Muscle layer of duodenum (tissue), 2 donors: ENCODE data around the gene GPRC5A.

Experiments
- H3K27ac ChIP-seq: one replicate; pipeline ENCODE4 v1.7.0; 2013; ENCODE audit warnings: mild to moderate bottlenecking, low read length
- H3K27me3 ChIP-seq: one replicate; pipeline ENCODE4 v1.7.0; 2013; ENCODE audit warnings: low read depth, mild to moderate bottlenecking, control low read depth, low read length
- H3K36me3 ChIP-seq, 2 donors: one replicate each; pipeline ENCODE4 v1.7.0; 2013; ENCODE audit warnings: low read length in 2 of 2, control low read depth in 1 of 2, mild to moderate bottlenecking in 1 of 2; ENCODE audit not compliant: insufficient read depth in 2 of 2, control insufficient read depth in 1 of 2
- H3K4me1 ChIP-seq, 2 donors: one replicate each; pipeline ENCODE4 v1.7.0; 2013; ENCODE audit warnings: low read length in 2 of 2, mild to moderate bottlenecking in 2 of 2, control low read depth in 1 of 2, moderate library complexity in 1 of 2; ENCODE audit not compliant: insufficient read depth in 2 of 2, control insufficient read depth in 1 of 2
- H3K4me3 ChIP-seq, 2 donors: one replicate each; pipeline ENCODE4 v1.7.0; 2013; ENCODE audit warnings: low read length in 2 of 2, low read depth in 1 of 2, mild to moderate bottlenecking in 1 of 2
- H3K9me3 ChIP-seq, 2 donors: one replicate each; pipeline ENCODE4 v1.7.0; 2013; ENCODE audit warnings: low read length in 2 of 2, control low read depth in 1 of 2, mild to moderate bottlenecking in 1 of 2; ENCODE audit not compliant: control insufficient read depth in 1 of 2
- donor health status: healthy.

GPRC5A gene

GRCh38 chr12:12929696-12930095 lies 38.3 kb downstream of the GPRC5A start:
- H3K36me3 ChIP-seq, result no peaks in the 10 kb centered on the region
- no peak overlapping the region for H3K27ac ChIP-seq
- no peaks in the 10 kb centered on the region for H3K4me1 ChIP-seq
- no peaks in the 10 kb centered on the region for H3K27me3 ChIP-seq
- no peaks in the 10 kb centered on the region for H3K9me3 ChIP-seq
- H3K4me3 ChIP-seq, result no peak overlapping the region

- Histone ChIP-seq H3K4me1 (no peaks in the 10 kb centered on the region), H3K27me3 (no peaks in the 10 kb centered on the region), H3K27ac (no peak overlapping the region), H3K4me3 (no peak overlapping the region), H3K36me3 (no peaks in the 10 kb centered on the region), H3K9me3 (no peaks in the 10 kb centered on the region)
Measured at GRCh38 chr12:12930633-12931219, 39.4 kb downstream of the GPRC5A start.

GRCh38 chr12:12933742-12934141 lies 42.4 kb downstream of the GPRC5A start:
- Histone ChIP-seq H3K36me3 (no peaks in the 10 kb centered on the region), H3K9me3 (no peaks in the 10 kb centered on the region), H3K4me1 (no peaks in the 10 kb centered on the region), H3K27me3 (no peaks in the 10 kb centered on the region), H3K4me3 (no peak overlapping the region), H3K27ac (no peak overlapping the region)

GRCh38 chr12:12934556-12934955 lies 43.2 kb downstream of the GPRC5A start:
- no peak overlapping the region for H3K4me3 ChIP-seq
- H3K4me1 ChIP-seq, result no peaks in the 10 kb centered on the region
- H3K36me3 ChIP-seq, result no peaks in the 10 kb centered on the region
- no peak overlapping the region for H3K27ac ChIP-seq
- H3K27me3 ChIP-seq, result no peaks in the 10 kb centered on the region
- no peaks in the 10 kb centered on the region for H3K9me3 ChIP-seq

- Histone ChIP-seq H3K36me3 (no peaks in the 10 kb centered on the region), H3K27me3 (no peaks in the 10 kb centered on the region), H3K4me1 (no peaks in the 10 kb centered on the region), H3K9me3 (no peaks in the 10 kb centered on the region), H3K4me3 (no peak overlapping the region), H3K27ac (no peak overlapping the region)
Measured at GRCh38 chr12:12936983-12937491, 45.7 kb downstream of the GPRC5A start.

- no peaks in the 10 kb centered on the region for H3K36me3 ChIP-seq
- no peaks in the 10 kb centered on the region for H3K9me3 ChIP-seq
- H3K27me3 ChIP-seq, result no peaks in the 10 kb centered on the region
- H3K27ac ChIP-seq, result no peak overlapping the region
- H3K4me3 ChIP-seq, result no peak overlapping the region
- no peaks in the 10 kb centered on the region for H3K4me1 ChIP-seq
Measured at GRCh38 chr12:12938541-12938940, 47.2 kb downstream of the GPRC5A start.

GRCh38 chr12:12939888-12940287 lies 48.5 kb downstream of the GPRC5A start:
- Histone ChIP-seq H3K27ac (no peak overlapping the region), H3K36me3 (no peaks in the 10 kb centered on the region), H3K4me1 (no peaks in the 10 kb centered on the region), H3K4me3 (no peak overlapping the region), H3K27me3 (no peaks in the 10 kb centered on the region), H3K9me3 (no peaks in the 10 kb centered on the region)

- no peak overlapping the region for H3K4me3 ChIP-seq
- no peaks in the 10 kb centered on the region for H3K9me3 ChIP-seq
- H3K27me3 ChIP-seq, result no peaks in the 10 kb centered on the region
- no peak overlapping the region for H3K27ac ChIP-seq
- no peaks in the 10 kb centered on the region for H3K4me1 ChIP-seq
- H3K36me3 ChIP-seq, result no peaks in the 10 kb centered on the region
Measured at GRCh38 chr12:12941450-12942350, 50.3 kb downstream of the GPRC5A start.

- Histone ChIP-seq H3K4me3 (no peak overlapping the region), H3K27me3 (no peaks in the 10 kb centered on the region), H3K36me3 (no peaks in the 10 kb centered on the region), H3K4me1 (no peaks in the 10 kb centered on the region), H3K9me3 (no peaks in the 10 kb centered on the region), H3K27ac (no peak overlapping the region)
Measured at GRCh38 chr12:12943586-12944260, 52.4 kb downstream of the GPRC5A start.

GRCh38 chr12:12945591-12945990 lies 54.2 kb downstream of the GPRC5A start:
- no peaks in the 10 kb centered on the region for H3K36me3 ChIP-seq
- H3K4me1 ChIP-seq, result no peaks in the 10 kb centered on the region
- H3K27me3 ChIP-seq, result no peaks in the 10 kb centered on the region
- no peak overlapping the region for H3K27ac ChIP-seq
- H3K4me3 ChIP-seq, result no peak overlapping the region
- H3K9me3 ChIP-seq, result no peaks in the 10 kb centered on the region

- H3K27ac ChIP-seq, result no peak overlapping the region
- H3K4me1 ChIP-seq, result no peaks in the 10 kb centered on the region
- H3K27me3 ChIP-seq, result no peaks in the 10 kb centered on the region
- no peak overlapping the region for H3K4me3 ChIP-seq
- no peaks in the 10 kb centered on the region for H3K9me3 ChIP-seq
- H3K36me3 ChIP-seq, result no peaks in the 10 kb centered on the region
Measured at GRCh38 chr12:12946686-12947355, 55.5 kb downstream of the GPRC5A start.
